NCI-H345 treated with DMSO at 0.1 percent for 48 hours (cell line): ENCODE results near the gene CHRNB1.

Experiments
- DNase-seq: peaks from one replicate; lab custom pipeline; 2025; ENCODE audit not compliant: unreplicated experiment; lab: John Stamatoyannopoulos, UW

The CHRNB1 gene

GRCh38 chr17:7437950-7438614, 6.8 kb upstream of the CHRNB1 start:
- no peak for DNase-seq

DNA sequence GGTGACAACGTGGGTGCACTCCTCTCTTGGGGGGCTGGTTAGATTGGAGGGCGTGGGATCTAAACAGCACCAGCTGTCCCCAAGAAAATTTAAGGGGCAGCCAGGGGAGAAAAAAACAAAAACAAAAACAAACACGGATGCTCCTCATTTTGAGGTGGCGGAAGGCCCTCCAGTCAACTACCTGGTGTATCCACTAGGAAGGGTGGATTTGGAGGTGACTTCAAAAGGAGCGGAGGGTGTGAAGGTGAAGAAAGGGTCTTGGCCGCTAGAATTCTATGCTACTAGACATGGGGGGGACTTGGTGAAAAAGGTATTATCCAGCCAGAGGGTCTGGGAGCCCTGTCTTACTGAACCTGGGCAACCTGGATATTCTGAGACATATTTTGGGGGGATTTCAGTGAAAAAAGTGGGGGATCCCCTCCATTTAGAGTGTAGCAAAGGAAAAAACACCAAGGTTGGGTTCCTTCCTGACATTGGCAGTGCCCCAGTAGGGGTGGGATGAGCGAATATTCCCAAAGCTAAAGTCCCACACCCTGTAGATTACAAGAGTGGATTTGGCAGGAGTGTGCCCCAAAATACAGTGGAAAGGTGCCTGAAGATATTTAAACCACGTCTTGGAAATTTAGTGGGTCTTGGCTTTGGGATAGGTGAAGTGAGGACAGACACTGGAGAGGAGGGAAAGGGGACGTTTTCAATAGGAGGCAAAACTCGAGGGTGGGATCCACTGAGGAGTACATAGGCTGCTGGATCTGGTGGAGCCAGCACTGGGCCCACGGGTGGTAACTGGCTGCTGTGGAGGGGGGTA, 6.0 kb upstream of the CHRNB1 start:
- DNase-seq = no peak

GRCh38 chr17:7439462-7440112, 5.3 kb upstream of the CHRNB1 start, which contains the start of gene FGF11:
Gene FGF11, plus strand, starts transcription at chr17:7439512. Its CDS starts 109 bp downstream, at chr17:7439621.
- DNase-seq = no peak

DNA sequence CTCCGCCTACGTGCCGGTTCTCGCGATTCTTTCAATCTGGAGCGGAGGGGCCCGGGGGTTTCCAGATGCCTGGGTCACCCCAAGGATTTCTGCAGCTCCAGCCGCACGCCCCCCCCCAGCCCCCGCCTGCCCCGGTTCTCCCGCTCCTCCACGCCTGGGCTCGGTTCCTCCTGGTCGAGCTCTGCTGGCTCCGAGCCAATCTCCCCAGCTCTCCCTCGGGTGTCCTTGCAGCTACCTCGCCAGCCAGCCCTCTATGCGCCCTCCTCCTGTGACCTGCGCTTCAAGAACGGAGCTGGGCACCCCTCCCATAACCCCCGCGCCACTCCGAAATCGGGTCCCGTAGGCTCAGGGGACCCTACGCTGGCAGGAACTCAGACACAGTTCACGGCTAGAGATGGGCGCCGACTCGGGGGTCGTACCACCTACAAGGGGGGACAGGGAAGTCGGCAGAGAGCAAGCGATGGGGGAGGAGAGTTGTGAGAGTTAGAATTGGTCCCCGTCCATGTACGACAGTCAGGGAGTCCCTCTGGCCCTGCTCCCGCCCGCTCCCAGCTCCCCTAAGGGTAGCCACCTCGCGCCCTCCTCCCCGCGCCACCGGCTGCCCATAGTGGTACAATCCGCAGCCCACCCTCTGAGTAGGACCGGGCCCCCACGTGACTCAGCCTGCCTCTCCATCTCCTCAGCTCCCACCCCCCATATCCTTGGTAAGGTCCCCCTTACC, 4.6 kb upstream of the CHRNB1 start:
- peak; percentile 5 for DNase-seq

DNA sequence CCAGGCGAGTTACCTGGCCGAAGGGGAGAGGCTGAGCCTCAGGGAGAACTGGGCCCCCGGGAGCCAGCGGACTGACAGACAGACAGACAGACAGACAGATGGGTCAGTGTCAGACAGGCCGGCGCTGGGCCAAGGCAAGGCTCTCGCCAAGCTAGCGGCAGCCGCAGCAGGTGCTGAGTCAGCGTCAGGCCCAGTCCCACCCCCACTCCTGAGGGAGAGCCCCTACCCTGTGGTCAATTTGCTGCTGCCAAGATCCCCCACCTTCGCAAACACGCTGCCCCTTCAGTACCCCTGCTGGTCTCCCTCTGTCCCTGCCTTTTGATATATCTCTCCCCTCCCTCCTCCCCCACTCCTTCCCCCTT, 4.0 kb upstream of the CHRNB1 start:
- no peak for DNase-seq

DNA sequence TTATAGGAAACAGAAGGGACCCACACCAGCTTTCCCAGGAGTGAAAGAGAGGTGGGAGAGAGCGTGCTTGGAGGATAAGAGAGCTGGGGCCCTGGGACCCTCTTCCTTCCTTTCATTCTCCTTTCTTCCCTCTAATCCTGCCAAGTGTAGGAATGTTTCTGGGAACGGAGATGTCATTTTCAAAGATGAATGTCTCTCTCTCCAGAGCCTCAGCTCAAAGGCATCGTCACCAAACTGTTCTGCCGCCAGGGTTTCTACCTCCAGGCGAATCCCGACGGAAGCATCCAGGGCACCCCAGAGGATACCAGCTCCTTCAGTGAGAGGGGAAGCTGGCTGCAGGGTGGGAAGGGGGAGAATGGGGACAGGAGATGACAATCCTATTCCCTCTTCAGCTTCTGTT, 3.6 kb upstream of the CHRNB1 start:
- DNase-seq = no peak

DNA sequence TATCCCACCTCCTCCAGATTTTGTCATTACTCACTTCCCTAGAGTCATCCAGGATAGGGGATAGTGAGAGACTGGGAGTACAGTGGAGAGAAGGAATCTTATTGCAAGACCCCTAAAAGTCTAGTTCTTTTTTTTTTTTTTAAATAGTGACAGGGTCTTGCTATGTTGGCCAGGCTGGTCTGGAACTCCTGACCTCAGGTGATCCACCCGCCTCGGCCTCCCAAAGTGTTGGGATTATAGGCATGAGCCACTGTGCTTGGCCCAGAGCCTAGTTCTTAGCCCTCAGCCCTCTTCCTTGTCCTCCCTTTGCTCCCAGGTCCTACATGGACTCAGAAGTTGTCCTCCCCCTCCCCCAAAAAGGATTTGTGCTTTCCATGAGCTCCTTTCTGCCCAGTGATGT, 2.7 kb upstream of the CHRNB1 start:
- DNase-seq = no peak

DNA sequence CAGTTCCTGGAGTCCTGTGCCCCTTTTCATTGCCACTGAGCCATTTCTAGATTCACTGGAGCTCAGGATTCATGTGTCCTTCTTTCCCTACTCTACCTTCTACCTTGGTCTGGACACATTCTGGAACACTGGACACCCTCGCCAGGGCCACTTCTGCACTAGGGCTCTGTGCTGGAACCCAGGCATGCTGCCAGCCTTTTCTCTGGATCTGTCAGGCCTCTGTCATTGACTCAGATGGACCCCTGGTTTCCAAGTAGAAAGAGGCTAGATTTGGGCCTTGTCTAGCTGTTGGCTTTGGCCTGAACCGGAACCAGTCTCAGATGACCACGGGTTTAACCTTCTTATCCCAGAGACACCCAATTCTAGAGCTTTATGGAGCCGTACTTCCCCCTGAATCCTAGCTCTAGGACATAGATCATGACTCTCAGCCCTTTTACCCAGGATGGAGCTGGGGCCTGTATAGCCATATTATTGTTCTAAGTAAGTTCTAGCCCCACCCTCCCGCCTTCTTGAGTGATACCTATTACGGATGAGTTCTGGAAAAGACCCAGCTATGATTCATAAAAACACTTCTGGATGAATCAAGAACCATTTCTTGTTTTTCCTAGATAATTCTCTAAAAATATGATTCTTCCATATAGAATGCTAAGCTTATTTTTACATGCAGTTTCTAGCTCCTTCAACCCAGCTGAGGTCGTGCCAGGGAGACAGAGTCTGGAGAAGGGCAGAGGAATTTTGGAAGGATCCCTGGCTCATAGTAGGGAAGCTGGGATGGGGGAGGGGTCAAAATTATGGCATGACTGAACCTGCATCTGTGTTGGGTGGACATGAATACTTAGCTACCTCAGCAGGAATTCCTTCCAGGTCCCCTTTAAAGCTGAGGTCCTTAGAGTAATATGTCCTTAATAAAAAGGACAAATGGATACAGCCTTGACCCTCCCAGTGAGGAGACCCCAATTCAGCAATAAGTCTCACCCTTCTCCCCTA, 1.1 kb upstream of the CHRNB1 start:
- DNase-seq = no peak

- no peak for DNase-seq
These were observed 733 bp downstream of the CHRNB1 start for GRCh38 chr17:7445619-7445968.

DNA sequence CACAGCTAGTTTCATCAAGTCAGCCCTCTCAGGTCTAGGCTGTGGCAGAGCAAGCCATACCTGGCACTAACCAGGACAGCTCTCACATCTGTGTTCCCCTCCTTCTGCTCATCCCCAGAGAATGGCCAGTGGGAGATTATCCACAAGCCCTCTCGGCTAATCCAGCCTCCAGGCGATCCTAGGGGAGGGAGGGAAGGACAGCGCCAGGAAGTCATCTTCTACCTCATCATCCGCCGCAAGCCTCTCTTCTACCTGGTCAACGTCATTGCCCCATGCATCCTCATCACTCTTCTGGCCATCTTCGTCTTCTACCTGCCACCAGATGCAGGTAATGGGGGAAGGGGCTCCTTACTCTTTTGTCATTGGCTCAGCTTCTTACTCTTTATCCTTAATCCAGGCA, 3.6 kb downstream of the CHRNB1 start:
- DNase-seq = no peak

- DNase-seq = no peak
These were observed 15.2 kb downstream of the CHRNB1 start for GRCh38 chr17:7459961-7460545.

GRCh38 chr17:7460850-7461660, 16.2 kb downstream of the CHRNB1 start:
- DNase-seq = no peak

GRCh38 chr17:7462474-7463371, 17.9 kb downstream of the CHRNB1 start:
- no peak for DNase-seq

DNA sequence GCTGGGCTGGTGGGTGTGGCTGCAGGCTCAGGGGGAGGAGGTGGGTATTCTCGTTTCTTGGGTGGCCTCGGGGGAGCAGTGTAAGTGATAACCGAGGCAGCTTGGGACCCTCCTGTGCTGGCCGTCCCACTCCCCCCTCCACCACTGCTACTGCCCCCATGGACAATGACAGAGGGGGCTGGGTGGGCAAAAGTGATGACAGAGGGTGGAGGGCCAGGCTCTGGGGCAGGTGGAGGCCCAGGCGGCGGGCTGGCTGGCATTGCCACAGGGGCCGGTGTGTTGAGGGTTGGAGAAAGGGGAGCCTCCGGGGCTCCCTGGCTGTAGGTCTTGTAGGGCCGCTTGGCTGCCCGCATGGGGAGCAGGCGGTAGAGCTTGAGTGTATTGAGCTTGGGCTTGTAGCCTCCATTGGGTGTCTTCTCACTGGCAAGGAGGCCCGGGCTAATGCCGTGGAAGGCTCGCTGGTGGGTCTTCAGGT, 18.5 kb downstream of the CHRNB1 start:
- DNase-seq = no peak

DNA sequence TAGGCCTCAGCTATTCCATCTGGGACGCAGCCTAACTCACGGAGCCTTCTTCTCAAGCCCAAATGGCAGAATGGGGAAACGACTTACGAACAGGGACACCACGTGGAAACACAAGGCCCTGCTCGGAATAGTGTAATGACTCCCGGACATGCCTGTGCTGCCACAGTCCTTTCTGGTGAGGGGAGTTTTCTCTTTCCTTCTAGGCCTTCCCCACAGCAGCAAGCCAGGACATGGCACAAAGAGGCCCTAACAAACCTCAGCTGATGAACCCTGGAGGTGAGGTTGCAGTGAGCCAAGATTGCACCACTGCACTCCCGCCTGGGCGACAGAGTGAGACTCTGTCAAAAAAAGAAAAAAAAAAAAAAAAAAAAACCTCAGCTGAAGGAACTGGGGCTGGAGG, 19.2 kb downstream of the CHRNB1 start:
- DNase-seq = no peak

GRCh38 chr17:7465597-7466275, 20.9 kb downstream of the CHRNB1 start:
- DNase-seq = no peak

DNA sequence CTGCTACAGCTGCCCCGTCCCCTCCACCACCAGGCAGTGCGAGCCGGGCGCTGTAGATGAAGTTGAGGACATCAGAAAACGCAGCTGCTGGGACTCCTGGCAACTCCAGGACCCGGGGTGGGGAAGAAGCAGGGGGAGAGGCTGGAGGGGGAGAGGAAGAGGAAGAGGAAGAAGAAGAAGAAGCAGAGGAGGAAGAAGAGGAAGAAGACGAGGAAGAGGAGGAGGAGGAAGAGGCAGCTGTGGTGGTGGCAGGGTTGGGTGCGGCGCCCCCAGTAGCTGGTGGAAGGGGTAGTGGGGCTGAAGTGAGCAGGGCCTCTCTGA, 21.4 kb downstream of the CHRNB1 start:
- no peak for DNase-seq
